Trophoblast cell (in vitro differentiated cells and primary cell): Measurements from ENCODE around the gene PSMC6.
"Not testable (repeated sequence)": the region's sequence is repeated elsewhere in the genome, so short reads cannot be mapped to it uniquely, and the experiment has no call there.

Experiments used
- DNase-seq, 2 donors: peaks; one replicate each; pipeline ENCODE4 v3.0.0-alpha.2; 2016
- H2AFZ ChIP-seq: 2 replicates; pipeline ENCODE4 v1.6.1; 2013; ENCODE audit warnings: low read length, moderate library complexity, mild to moderate bottlenecking; ENCODE audit not compliant: insufficient read depth, poor library complexity
- H2AK5ac ChIP-seq: 2 replicates; pipeline ENCODE4 v1.6.1; 2013; ENCODE audit warnings: mild to moderate bottlenecking, low read length
- H2BK120ac ChIP-seq: 2 replicates; pipeline ENCODE4 v1.6.1; 2013; ENCODE audit warnings: low read length, mild to moderate bottlenecking, moderate library complexity; ENCODE audit not compliant: insufficient read depth, poor library complexity
- H2BK12ac ChIP-seq: 2 replicates; pipeline ENCODE4 v1.6.1; 2013; ENCODE audit warnings: mild to moderate bottlenecking, low read length, moderate library complexity
- H2BK5ac ChIP-seq: 2 replicates; pipeline ENCODE4 v1.6.1; 2013; ENCODE audit warnings: low read length, low read depth, moderate library complexity, mild to moderate bottlenecking; ENCODE audit not compliant: poor library complexity
- H3K14ac ChIP-seq: 2 replicates; pipeline ENCODE4 v1.6.1; 2013; ENCODE audit warnings: mild to moderate bottlenecking, low read length
- H3K18ac ChIP-seq: 2 replicates; pipeline ENCODE4 v1.6.1; 2013; ENCODE audit warnings: mild to moderate bottlenecking, low read length
- H3K23ac ChIP-seq: 2 replicates; pipeline ENCODE4 v1.6.1; 2013; ENCODE audit warnings: low read length
- H3K27ac ChIP-seq: 2 replicates; pipeline ENCODE4 v1.5.1; 2013; ENCODE audit warnings: low read depth, mild to moderate bottlenecking, inconsistent platforms, low read length, moderate library complexity
- H3K27me3 ChIP-seq: 2 replicates; pipeline ENCODE4 v1.6.1; 2013; ENCODE audit warnings: inconsistent platforms, mild to moderate bottlenecking, low read length, moderate library complexity; ENCODE audit not compliant: insufficient read depth
- H3K36me3 ChIP-seq, 2 experiments: 1 replicate in 1 of 2; 2 replicates in 1 of 2; pipeline ENCODE4 v1.6.1; 2013; ENCODE audit warnings: low read length in 2 of 2, mild to moderate bottlenecking in 2 of 2, moderate library complexity in 1 of 2; ENCODE audit not compliant: insufficient read depth in 2 of 2, control insufficient read depth in 1 of 2
- H3K4ac ChIP-seq: 2 replicates; pipeline ENCODE4 v1.6.1; 2013; ENCODE audit warnings: low read depth, mild to moderate bottlenecking, low read length, moderate library complexity
- H3K4me1 ChIP-seq, 2 experiments: 1 replicate in 1 of 2; 2 replicates in 1 of 2; pipeline ENCODE4 v1.6.1; 2013; ENCODE audit warnings: low read length in 2 of 2, mild to moderate bottlenecking in 2 of 2, moderate library complexity in 1 of 2; ENCODE audit not compliant: insufficient read depth in 2 of 2, control insufficient read depth in 1 of 2
- H3K4me2 ChIP-seq: 2 replicates; pipeline ENCODE4 v1.6.1; 2013; ENCODE audit warnings: inconsistent platforms, mild to moderate bottlenecking, low read length, moderate library complexity
- H3K4me3 ChIP-seq: 2 replicates; pipeline ENCODE4 v1.5.1; 2013; ENCODE audit warnings: mild to moderate bottlenecking, low read depth, low read length, inconsistent platforms
- H3K79me1 ChIP-seq: one replicate; pipeline ENCODE4 v1.6.1; 2013; ENCODE audit warnings: low read length
- H3K79me2 ChIP-seq: 2 replicates; pipeline ENCODE4 v1.6.1; 2013; ENCODE audit warnings: low read length, mild to moderate bottlenecking; ENCODE audit not compliant: control insufficient read depth, insufficient read depth, poor library complexity
- H3K9ac ChIP-seq: 2 replicates; pipeline ENCODE4 v1.6.1; 2013; ENCODE audit warnings: mild to moderate bottlenecking, low read length
- H3K9me3 ChIP-seq: 2 replicates; pipeline ENCODE4 v1.6.1; 2013; ENCODE audit warnings: low read depth, mild to moderate bottlenecking, control low read depth, inconsistent platforms, low read length; ENCODE audit not compliant: insufficient read depth
- H4K12ac ChIP-seq: 2 replicates; pipeline ENCODE4 v1.6.1; 2013; ENCODE audit warnings: low read depth, mild to moderate bottlenecking, low read length, moderate library complexity
- H4K8ac ChIP-seq: 2 replicates; pipeline ENCODE4 v1.6.1; 2013; ENCODE audit warnings: low read depth, mild to moderate bottlenecking, low read length, moderate library complexity
- H4K91ac ChIP-seq: one replicate; pipeline ENCODE4 v1.6.1; 2013; ENCODE audit warnings: low read depth, mild to moderate bottlenecking, low read length, moderate library complexity
- WGBS: extraction: QIAGEN DNeasy Blood & Tissue Kit; methylation state at CpG from one replicate; pipeline ENCODE4 v1.1.7; 2013; ENCODE audit warnings: missing lambda C conversion rate; ENCODE audit not compliant: insufficient read length, insufficient coverage; ENCODE audit errors: extremely low coverage; 5-methylcytosine and 5-hydroxymethylcytosine counted together

PSMC6 gene

DNA sequence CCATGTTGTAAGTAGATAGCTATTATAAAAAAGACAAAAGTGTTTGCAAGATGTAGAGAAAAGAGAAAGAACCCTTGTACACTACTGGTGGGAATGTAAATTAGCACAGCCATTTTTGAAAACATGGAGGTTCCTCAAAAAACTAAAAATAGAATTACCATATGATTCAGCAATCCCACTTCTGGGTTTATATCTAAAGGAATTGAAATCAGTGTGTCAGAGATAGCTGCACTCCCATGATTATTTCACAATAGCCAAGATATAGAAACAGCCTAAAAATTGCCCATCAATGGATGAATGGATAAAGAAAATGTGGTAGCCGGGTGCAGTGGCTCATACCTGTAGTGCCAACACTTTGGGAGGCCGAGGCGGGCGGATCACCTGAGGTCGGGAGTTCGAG lies 9.2 kb downstream of the PSMC6 start:
- Histone ChIP-seq H3K4me3 (no peak overlapping the region), H3K79me2 (no peaks in the 10 kb centered on the region), H3K9ac (no peak overlapping the region), H3K18ac (no peak overlapping the region), H3K27me3 (no peaks in the 10 kb centered on the region), H3K23ac (no peak overlapping the region), H3K9me3 (no peaks in the 10 kb centered on the region), H2BK120ac (no peak overlapping the region), H3K36me3 (peaks cover 34 to 38% of the 10 kb centered on the region in 2 experiments), H4K91ac (no peak overlapping the region), H4K8ac (no peak overlapping the region), H2BK12ac (no peak overlapping the region), H2BK5ac (no peak overlapping the region), H3K4me2 (no peak overlapping the region), H3K79me1 (no peaks in the 10 kb centered on the region), H3K14ac (no peak overlapping the region), H3K27ac (no peak overlapping the region), H3K4me1 (no peaks in the 10 kb centered on the region), H4K12ac (no peak overlapping the region), H2AFZ (no peak overlapping the region), H2AK5ac (no peak overlapping the region), H3K4ac (no peak overlapping the region)
- DNase-seq = no peak
- WGBS = no CpG with 5 or more reads among the region's 6 CpGs

DNA sequence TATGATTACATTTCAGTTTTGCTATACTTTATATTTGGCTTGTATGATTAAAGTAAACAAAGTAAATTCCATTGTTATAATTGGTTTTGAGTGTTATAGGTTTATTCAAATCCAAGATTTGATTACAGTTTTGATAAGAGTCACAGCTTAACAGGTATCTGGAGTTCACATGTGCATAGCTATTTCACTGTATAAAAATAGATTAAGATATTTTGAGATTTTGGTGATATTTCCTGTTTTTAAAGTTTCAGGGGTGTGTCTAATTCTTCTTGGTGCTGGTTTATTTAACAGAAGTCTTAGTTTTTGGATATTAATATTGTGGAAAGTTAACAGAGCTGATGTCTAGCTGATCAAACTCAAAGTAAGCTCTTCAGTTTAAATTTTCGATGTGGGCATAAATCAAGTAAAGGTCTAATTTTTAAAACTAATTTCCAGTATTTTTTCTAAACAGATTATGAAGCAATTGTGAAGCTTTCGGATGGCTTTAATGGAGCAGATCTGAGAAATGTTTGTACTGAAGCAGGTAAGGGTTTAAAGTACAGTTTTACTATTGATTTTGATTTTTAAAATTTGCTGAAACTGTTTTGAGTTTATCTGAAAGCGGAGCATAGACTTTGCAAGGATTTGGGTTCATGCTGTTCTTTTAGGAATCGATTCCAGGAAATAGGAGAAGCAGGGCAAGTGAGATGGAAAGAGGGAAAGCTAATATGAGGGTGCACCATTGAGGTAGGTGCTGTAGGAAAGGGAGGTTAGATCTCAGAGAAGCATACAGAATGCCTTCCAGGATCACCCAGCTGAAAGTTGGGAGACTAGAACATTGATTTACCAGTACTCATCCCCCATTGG lies 16.7 kb downstream of the PSMC6 start:
- no peak overlapping the region for H3K4me3 ChIP-seq
- H3K9ac ChIP-seq = no peak overlapping the region
- H3K4me2 ChIP-seq = no peak overlapping the region
- no peaks in the 10 kb centered on the region for H3K27me3 ChIP-seq
- no peak overlapping the region for H2AK5ac ChIP-seq
- no peak overlapping the region for H2AFZ ChIP-seq
- peaks cover 21 to 30% of the 10 kb centered on the region in 2 experiments for H3K36me3 ChIP-seq
- no CpG with 5 or more reads among the region's 4 CpGs for WGBS
- H3K18ac ChIP-seq = no peak overlapping the region
- H4K12ac ChIP-seq = no peak overlapping the region
- H4K8ac ChIP-seq = no peak overlapping the region
- no peak for DNase-seq
- no peak overlapping the region for H2BK12ac ChIP-seq
- H3K4me1 ChIP-seq = no peaks in the 10 kb centered on the region
- H3K79me1 ChIP-seq = no peaks in the 10 kb centered on the region
- no peaks in the 10 kb centered on the region for H3K9me3 ChIP-seq
- H3K4ac ChIP-seq = no peak overlapping the region
- no peak overlapping the region for H2BK5ac ChIP-seq
- H3K14ac ChIP-seq = no peak overlapping the region
- no peaks in the 10 kb centered on the region for H3K79me2 ChIP-seq
- no peak overlapping the region for H3K27ac ChIP-seq
- H2BK120ac ChIP-seq = no peak overlapping the region
- peak overlapping the region; percentile 66 for H3K23ac ChIP-seq
- H4K91ac ChIP-seq = no peak overlapping the region

GRCh38 chr14:52724360-52724644 lies 17.3 kb downstream of the PSMC6 start:
- no peak overlapping the region for H2AK5ac ChIP-seq
- H3K79me1 ChIP-seq = no peaks in the 10 kb centered on the region
- DNase-seq = no peak
- no peak overlapping the region for H4K12ac ChIP-seq
- no peak overlapping the region for H2AFZ ChIP-seq
- H4K91ac ChIP-seq = no peak overlapping the region
- H4K8ac ChIP-seq = no peak overlapping the region
- no peak overlapping the region for H3K18ac ChIP-seq
- H3K27me3 ChIP-seq = no peaks in the 10 kb centered on the region
- H3K23ac ChIP-seq = no peak overlapping the region
- no peaks in the 10 kb centered on the region for H3K9me3 ChIP-seq
- no peak overlapping the region for H2BK12ac ChIP-seq
- no peak overlapping the region for H3K14ac ChIP-seq
- H3K79me2 ChIP-seq = no peaks in the 10 kb centered on the region
- no peak overlapping the region for H3K4me3 ChIP-seq
- no peak overlapping the region for H2BK120ac ChIP-seq
- no peak overlapping the region for H3K27ac ChIP-seq
- no peaks in the 10 kb centered on the region for H3K4me1 ChIP-seq
- H3K4ac ChIP-seq = no peak overlapping the region
- no peak overlapping the region for H3K9ac ChIP-seq
- no peak overlapping the region for H3K4me2 ChIP-seq
- H3K36me3 ChIP-seq = peaks cover 24 to 30% of the 10 kb centered on the region in 2 experiments
- H2BK5ac ChIP-seq = no peak overlapping the region

- H3K4me2 ChIP-seq, H3K18ac ChIP-seq, H3K9ac ChIP-seq, H4K8ac ChIP-seq, H3K4me3 ChIP-seq, H3K4me1 ChIP-seq, H3K4ac ChIP-seq, H4K12ac ChIP-seq, H3K14ac ChIP-seq, DNase-seq, H3K9me3 ChIP-seq, H3K27ac ChIP-seq, H2BK5ac ChIP-seq, H4K91ac ChIP-seq, H2AFZ ChIP-seq, H3K23ac ChIP-seq, H3K79me1 ChIP-seq, H2BK120ac ChIP-seq, H2AK5ac ChIP-seq, H3K27me3 ChIP-seq, H2BK12ac ChIP-seq: not testable (repeated sequence)
- Histone ChIP-seq H3K79me2 (peaks cover 10% of the 10 kb centered on the region), H3K36me3 (peaks cover 12 to 19% of the 10 kb centered on the region in 2 experiments)
- WGBS = no CpG with 5 or more reads among the region's 2 CpGs
Measured at GRCh38 chr14:52727509-52727908, 20.5 kb downstream of the PSMC6 start.
